ENCODE data around the gene TNFRSF8. TPM values are rescaled to one million over a fixed set of nuclear protein-coding genes. Genes with fewer than 3 reads are reported as not detected.

TNFRSF8 gene
- polyA plus RNA-seq, 2 of the 4 experiments (the other 2 are of a cell fraction), result 0.05 TPM; not detected in 1

DNA sequence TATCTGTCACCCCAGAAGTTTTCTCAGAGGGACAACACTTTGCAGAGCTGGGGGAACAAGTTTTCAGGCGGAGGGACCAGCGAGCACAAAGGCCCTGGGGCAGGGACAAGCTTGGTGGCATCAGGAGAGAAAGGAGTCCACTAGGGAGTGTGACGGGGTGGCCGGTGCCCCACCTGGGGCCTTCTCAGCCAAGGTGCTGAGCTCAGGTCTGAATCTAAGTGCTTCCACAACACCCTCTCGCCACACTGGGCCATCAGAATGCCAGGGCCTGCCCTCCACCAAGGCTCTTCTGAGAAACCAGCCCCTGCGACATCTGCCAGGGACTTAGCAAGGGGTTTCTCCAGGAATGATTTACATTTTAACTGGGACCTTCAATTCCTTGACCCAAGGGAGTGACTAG lies 7.8 kb upstream of the TNFRSF8 start:
- H3K9me3 ChIP-seq, result no peaks in the 10 kb centered on the region
- ATAC-seq (no peak), FAIRE-seq (no peak), DNase-seq (ENCODE audit: low read depth in 1 of 2, low spot score in 1 of 2) (no peak)
- no peak overlapping the region for H3K4me3 ChIP-seq
- peaks cover 8% of the 10 kb centered on the region; the same call in 1 of the 3 replicates for H3K4me1 ChIP-seq
- ChIA-PET POLR2A (no interaction called here), CTCF (interaction anchor here (1.6 to 2.0 kb wide), 2 partner anchors 24 kb away, joined by 3 to 4 read pairs; no protein-coding TSS in a partner anchor)
- H3K4me2 ChIP-seq, result no peak overlapping the region
- 88% methylated on average over 6 of the region's 6 CpGs for WGBS (ENCODE audit: missing lambda C conversion rate)
- no peak for TF ChIP-seq NR3C1 (IDR thresholded peaks at IDR 0.05)
- TF ChIP-seq MAFK (IDR thresholded peaks at IDR 0.05; ENCODE audit: partially characterized antibody), result no peak
- no peak for TF ChIP-seq PHF8 (IDR thresholded peaks at IDR 0.05; ENCODE audit: borderline replicate concordance, low read depth)
- TF ChIP-seq TP53 (CRISPR knock-in tag; IDR thresholded peaks at IDR 0.05), result no peak
- no peak for TF ChIP-seq HEYL (CRISPR knock-in tag; IDR thresholded peaks at IDR 0.05)
- no peak for TF ChIP-seq RAD21 (conservative IDR thresholded peaks at IDR 0.05 in 1 of 2, IDR thresholded peaks at IDR 0.05 in 1 of 2)
- TF ChIP-seq, protein P1, sequence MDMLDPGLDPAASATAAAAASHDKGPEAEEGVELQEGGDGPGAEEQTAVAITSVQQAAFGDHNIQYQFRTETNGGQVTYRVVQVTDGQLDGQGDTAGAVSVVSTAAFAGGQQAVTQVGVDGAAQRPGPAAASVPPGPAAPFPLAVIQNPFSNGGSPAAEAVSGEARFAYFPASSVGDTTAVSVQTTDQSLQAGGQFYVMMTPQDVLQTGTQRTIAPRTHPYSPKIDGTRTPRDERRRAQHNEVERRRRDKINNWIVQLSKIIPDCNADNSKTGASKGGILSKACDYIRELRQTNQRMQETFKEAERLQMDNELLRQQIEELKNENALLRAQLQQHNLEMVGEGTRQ (IDR thresholded peaks at IDR 0.05), result no peak
- TF ChIP-seq CBX8 (IDR thresholded peaks at IDR 0.05), result no peak
- no peak for TF ChIP-seq ZC3H11A (IDR thresholded peaks at IDR 0.05)
- TF ChIP-seq RARB (CRISPR knock-in tag; IDR thresholded peaks at IDR 0.05), result no peak
- TF ChIP-seq KDM5A (IDR thresholded peaks at IDR 0.05), result no peak
- TF ChIP-seq HOXB5 (CRISPR knock-in tag; IDR thresholded peaks at IDR 0.05), result no peak
- no peak for TF ChIP-seq SREBF2 (IDR thresholded peaks at IDR 0.05)
- TF ChIP-seq POLR2AphosphoS2 (conservative IDR thresholded peaks at IDR 0.05; ENCODE audit: low read length), result no peak
- H3K27ac ChIP-seq, result no peak overlapping the region

DNA sequence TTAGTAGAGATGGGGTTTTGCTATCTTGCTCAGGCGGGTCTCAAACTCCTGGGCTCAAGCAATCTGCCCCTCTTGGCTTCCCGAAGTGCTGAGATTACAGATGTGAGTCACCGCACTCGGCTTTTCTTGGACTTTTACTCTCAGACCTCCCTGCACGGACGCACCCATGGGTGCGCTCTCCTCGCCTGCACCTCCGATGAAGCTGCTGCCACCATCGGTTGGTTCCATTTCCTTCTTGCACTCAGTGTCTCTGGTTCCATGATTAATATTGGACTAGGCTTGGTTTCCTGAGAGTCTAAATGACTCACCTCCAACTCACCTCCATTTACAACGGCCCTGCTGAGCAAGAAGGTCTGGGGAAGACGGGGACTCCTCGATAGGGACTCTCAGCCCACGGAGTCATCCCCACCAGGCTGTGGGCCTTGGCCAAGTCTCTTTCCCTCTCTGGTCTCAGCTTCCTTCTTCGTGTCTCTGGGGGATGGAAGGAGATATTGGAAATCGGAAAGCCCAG lies 6.7 kb upstream of the TNFRSF8 start:
- 78% methylated on average over 14 of the region's 16 CpGs for WGBS (ENCODE audit: missing lambda C conversion rate)
- ChIA-PET POLR2A (no interaction called here), CTCF (interaction anchor here (1.6 to 2.0 kb wide), 2 partner anchors 23 to 25 kb away, joined by 3 to 4 read pairs; no protein-coding TSS in a partner anchor)
- Histone ChIP-seq H3K4me1 (peaks cover 8% of the 10 kb centered on the region; the same call in 1 of the 3 replicates), H3K4me3 (no peak overlapping the region), H3K4me2 (no peak overlapping the region), H3K9me3 (no peaks in the 10 kb centered on the region), H3K27ac (no peak overlapping the region)
- DNase-seq (ENCODE audit: low read depth in 1 of 2, low spot score in 1 of 2), result no peak
- no peak for TF ChIP-seq NPAS2 (CRISPR knock-in tag; IDR thresholded peaks at IDR 0.05; ENCODE audit: borderline replicate concordance)
- TF ChIP-seq SREBF2 (IDR thresholded peaks at IDR 0.05), result no peak
- TF ChIP-seq PHF8 (IDR thresholded peaks at IDR 0.05; ENCODE audit: borderline replicate concordance, low read depth), result no peak
- TF ChIP-seq MAFK (IDR thresholded peaks at IDR 0.05; ENCODE audit: partially characterized antibody), result no peak
- TF ChIP-seq, protein P2, sequence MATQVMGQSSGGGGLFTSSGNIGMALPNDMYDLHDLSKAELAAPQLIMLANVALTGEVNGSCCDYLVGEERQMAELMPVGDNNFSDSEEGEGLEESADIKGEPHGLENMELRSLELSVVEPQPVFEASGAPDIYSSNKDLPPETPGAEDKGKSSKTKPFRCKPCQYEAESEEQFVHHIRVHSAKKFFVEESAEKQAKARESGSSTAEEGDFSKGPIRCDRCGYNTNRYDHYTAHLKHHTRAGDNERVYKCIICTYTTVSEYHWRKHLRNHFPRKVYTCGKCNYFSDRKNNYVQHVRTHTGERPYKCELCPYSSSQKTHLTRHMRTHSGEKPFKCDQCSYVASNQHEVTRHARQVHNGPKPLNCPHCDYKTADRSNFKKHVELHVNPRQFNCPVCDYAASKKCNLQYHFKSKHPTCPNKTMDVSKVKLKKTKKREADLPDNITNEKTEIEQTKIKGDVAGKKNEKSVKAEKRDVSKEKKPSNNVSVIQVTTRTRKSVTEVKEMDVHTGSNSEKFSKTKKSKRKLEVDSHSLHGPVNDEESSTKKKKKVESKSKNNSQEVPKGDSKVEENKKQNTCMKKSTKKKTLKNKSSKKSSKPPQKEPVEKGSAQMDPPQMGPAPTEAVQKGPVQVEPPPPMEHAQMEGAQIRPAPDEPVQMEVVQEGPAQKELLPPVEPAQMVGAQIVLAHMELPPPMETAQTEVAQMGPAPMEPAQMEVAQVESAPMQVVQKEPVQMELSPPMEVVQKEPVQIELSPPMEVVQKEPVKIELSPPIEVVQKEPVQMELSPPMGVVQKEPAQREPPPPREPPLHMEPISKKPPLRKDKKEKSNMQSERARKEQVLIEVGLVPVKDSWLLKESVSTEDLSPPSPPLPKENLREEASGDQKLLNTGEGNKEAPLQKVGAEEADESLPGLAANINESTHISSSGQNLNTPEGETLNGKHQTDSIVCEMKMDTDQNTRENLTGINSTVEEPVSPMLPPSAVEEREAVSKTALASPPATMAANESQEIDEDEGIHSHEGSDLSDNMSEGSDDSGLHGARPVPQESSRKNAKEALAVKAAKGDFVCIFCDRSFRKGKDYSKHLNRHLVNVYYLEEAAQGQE (IDR thresholded peaks at IDR 0.05), result no peak
- no peak for TF ChIP-seq RCOR1 (IDR thresholded peaks at IDR 0.05; ENCODE audit: low read depth, low read length)
- TF ChIP-seq MAZ (IDR thresholded peaks at IDR 0.05; ENCODE audit: borderline replicate concordance, low read depth, low read length), result no peak
- no peak for TF ChIP-seq CBX2 (IDR thresholded peaks at IDR 0.05; ENCODE audit: borderline replicate concordance, low read depth)
- TF ChIP-seq, protein P3, sequence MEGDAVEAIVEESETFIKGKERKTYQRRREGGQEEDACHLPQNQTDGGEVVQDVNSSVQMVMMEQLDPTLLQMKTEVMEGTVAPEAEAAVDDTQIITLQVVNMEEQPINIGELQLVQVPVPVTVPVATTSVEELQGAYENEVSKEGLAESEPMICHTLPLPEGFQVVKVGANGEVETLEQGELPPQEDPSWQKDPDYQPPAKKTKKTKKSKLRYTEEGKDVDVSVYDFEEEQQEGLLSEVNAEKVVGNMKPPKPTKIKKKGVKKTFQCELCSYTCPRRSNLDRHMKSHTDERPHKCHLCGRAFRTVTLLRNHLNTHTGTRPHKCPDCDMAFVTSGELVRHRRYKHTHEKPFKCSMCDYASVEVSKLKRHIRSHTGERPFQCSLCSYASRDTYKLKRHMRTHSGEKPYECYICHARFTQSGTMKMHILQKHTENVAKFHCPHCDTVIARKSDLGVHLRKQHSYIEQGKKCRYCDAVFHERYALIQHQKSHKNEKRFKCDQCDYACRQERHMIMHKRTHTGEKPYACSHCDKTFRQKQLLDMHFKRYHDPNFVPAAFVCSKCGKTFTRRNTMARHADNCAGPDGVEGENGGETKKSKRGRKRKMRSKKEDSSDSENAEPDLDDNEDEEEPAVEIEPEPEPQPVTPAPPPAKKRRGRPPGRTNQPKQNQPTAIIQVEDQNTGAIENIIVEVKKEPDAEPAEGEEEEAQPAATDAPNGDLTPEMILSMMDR (IDR thresholded peaks at IDR 0.05), result no peak
- TF ChIP-seq HOXB13 (CRISPR knock-in tag; IDR thresholded peaks at IDR 0.05; ENCODE audit: low read depth), result no peak
- no peak for TF ChIP-seq ZNF302 (CRISPR knock-in tag; IDR thresholded peaks at IDR 0.05)
- no peak for TF ChIP-seq BHLHE40 (IDR thresholded peaks at IDR 0.05; ENCODE audit: low read depth, low read length)
- no peak for TF ChIP-seq CEBPB (IDR thresholded peaks at IDR 0.05)
- TF ChIP-seq ZSCAN20 (CRISPR knock-in tag; IDR thresholded peaks at IDR 0.05), result no peak
- no peak for ATAC-seq
- FAIRE-seq, result no peak

All from A549 (cell line).